Measurements from ENCODE around the gene MAP2K6.

MAP2K6 gene

DNA sequence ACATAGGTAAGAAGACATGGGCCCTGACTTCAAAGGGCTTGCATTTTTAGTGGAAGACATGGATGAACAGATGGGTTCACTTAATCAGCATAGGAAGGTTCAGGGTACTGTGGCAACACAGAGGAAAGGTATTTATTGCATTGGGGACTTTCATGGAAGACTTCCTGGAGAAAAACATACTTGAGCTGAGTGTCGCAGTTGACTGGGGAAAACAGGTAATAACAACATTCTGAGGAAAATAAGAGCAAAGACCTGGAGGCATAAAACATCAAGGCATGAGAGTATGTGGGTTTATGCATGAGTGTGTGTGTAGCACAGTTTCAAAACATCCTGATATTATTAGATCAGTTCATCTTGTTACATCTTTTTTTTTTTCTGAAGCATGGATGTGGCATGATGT lies 82.7 kb downstream of the MAP2K6 start:
- no peak for DNase-seq

GRCh38 chr17:69499318-69499717 lies 84.8 kb downstream of the MAP2K6 start:
- no peak for DNase-seq

GRCh38 chr17:69500911-69501429 lies 86.5 kb downstream of the MAP2K6 start:
- DNase-seq: no peak

DNA sequence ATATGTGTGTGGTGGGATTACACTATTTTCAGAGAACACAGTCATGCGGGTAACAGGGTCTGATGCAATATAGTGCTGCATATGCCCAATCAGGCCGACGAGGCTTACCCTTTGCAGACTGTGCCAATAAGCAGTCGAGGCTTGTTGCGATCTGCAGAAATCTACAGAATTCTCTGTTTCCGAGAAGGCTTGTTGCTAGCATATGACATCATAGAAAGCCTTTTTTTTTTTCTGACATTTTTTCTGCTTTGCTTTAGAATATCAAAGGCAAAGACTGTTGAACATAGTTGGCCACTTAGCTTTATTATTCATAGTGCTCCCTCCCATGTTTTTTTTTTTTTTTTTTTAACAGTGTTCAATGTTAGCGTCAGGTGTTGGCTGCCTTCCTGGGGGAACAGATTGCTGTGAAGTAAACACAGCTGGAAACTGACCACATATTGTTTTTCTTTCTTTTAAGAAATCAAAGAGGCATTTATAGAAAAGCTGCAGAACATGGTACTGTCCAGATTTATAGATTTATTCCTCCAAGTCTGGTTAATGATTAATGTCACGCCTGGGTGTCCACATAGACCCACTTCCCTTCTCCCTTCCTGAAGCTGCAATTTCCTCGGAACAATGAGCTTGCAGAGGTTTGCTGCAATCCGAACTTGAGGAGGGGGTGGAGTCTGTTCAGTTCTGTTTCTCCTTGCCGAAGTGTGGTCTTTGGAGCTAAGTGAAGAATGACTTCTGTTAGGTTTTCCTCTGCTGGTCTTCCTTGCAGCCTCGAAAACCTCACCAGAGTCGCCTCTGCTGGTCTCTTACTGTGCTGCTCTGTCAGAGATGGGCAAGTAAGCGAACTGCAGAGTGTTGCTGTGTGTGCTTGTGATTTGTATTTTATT lies 87.3 kb downstream of the MAP2K6 start:
- DNase-seq: no peak

GRCh38 chr17:69503711-69504110 lies 89.2 kb downstream of the MAP2K6 start:
- no peak for DNase-seq

GRCh38 chr17:69505740-69506139 lies 91.2 kb downstream of the MAP2K6 start:
- no peak for DNase-seq

- DNase-seq: no peak
These were observed 92.0 kb downstream of the MAP2K6 start for GRCh38 chr17:69506489-69506888.

DNA sequence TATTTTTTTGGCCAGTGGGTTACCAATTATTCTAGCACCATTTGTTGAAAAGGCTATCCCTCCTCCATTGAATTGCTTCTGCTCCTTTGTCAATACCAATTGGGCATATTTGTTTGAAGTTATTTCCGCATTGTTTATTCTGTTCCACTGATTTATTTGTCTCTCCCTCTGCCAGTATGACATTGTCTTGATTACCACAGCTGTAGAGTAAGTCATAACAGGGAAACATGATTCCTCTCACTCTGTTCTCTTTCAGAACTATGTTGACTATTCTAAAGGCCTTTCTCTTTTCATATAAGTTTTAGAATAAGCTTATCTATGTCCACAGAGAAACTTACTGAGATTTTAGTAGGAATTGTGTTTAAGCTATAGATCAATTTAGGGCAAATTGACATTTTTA lies 94.3 kb downstream of the MAP2K6 start:
- no peak for DNase-seq

DNA sequence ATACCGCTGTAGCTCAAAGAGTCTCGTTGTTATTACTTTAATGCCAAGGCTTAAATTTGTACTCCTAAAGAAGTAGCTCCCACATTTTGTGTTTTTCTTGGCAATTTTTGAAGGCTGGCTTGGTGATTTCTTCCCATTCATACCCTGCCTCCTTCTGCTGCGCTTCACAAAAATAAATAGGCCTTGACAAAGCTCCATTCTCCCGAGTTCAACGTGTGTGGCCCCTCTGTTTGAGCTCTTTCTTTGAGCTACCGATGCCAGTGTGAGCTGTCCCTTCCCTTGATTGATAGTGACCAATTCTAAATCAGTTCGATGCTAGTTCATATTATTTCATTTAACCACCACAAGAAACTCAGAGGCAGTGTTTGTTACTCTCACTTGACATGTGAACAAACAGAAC lies 96.8 kb downstream of the MAP2K6 start:
- DNase-seq: no peak

DNA sequence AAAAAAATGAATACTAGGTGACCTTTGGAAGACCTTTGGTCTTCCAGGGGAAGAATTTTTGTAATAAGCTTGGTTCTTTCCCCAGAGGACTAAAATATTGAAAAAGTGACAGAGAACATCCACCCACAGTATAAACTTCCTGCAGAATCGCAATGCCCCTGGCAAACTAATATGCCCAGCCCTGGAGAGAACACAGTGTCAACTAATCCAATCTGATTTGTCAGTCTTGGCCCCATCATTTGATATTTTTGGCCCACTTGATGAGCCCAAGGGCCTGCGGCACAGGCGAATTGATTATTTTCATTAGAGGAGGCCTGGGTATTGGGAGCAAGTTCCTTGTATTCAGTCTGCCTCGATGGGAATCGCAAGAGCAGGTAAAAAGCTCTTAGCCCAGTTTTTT lies 98.4 kb downstream of the MAP2K6 start:
- DNase-seq: no peak

- no peak for DNase-seq
These were observed 101.7 kb downstream of the MAP2K6 start for GRCh38 chr17:69516225-69516624.

- no peak for DNase-seq
These were observed 102.4 kb downstream of the MAP2K6 start for GRCh38 chr17:69516911-69517310.

GRCh38 chr17:69518951-69519350 lies 104.5 kb downstream of the MAP2K6 start:
- DNase-seq: no peak

DNA sequence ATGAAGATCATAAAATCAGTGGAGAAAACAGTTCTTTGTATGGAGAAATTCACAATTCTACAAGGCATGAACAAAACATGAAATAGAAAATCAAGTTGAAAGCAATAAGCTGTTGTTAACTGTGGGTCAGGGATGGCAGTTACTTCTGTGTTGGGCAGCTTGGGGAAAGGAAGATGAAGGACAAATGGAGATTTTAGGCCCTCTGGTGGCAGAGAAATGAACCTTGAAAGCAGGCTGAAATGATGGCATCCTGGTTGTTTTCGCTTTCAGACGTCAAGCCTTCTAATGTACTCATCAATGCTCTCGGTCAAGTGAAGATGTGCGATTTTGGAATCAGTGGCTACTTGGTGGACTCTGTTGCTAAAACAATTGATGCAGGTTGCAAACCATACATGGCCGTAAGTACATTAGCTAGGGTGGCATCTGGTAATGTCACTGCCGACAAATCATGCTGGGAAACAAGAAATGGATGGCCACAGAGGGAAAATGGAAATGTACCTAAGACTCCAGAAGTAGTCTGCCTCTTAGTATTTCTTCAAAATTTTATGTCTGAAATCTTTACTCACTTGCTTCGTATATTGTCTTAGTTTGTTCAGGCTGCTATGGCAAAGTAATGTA lies 108.9 kb downstream of the MAP2K6 start:
- DNase-seq: peak in 2 of 6 experiments; percentile 9 to 15

GRCh38 chr17:69524854-69525253 lies 110.4 kb downstream of the MAP2K6 start:
- no peak for DNase-seq

GRCh38 chr17:69525920-69526841 lies 111.7 kb downstream of the MAP2K6 start:
- no peak for DNase-seq

DNA sequence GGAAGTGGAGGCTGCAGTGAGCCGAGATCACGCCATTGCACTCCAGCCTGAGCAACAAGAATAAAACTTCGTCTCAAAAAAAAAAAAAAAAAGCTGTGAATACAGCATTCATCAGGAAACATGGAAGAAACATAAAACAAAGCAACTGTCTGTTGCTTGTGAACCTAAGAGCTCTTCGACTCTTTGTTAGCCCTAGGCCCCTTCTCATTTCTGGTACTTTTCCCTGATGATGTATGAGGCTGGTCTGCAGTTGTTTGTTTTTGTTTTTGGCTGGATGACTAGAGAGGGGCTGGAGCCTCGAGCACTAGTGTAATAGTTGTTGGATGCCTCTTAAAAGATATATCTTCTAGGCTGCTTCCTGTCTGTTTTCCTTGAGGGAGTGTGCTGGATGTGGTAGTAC lies 113.5 kb downstream of the MAP2K6 start:
- no peak for DNase-seq

DNA sequence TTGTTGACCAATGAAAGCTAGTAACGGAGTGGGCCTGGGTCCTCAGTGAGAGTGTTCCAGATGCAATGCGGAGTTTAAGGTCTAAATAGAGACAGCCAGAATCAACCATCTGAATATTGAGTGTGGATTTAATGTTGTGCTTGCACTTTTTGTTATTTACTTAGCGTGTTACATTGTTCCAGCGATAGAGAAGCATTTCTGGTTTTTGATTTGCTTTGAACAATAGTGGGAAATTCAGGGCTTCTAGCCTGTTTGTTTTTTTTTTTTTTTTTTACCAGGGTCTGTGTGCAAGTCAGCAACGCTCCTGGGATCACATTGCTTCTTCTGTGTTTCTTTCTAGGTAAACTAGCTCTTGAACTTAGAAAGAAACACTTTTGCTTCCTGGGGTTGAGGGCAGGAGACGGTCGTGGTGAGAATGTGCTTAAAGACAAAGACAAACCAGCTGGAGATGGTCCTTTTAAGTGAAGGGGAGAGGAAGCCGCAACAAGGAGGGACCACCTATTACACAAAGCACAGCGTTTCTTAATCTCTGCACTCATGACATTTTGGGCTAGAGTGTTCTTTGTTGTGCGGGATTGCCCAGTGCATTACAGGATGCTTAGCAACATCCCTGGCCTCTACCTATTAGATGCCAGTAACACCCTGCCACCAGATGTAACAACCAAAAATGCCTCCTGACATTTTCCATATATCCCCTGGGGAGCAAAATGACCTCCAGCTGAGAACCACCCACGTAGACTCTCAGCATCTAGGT lies 119.2 kb downstream of the MAP2K6 start:
- no peak for DNase-seq

- no peak for DNase-seq
These were observed 119.7 kb downstream of the MAP2K6 start for GRCh38 chr17:69534235-69534621.

- no peak for DNase-seq
These were observed 120.6 kb downstream of the MAP2K6 start for GRCh38 chr17:69535016-69535570.

- no peak for DNase-seq
These were observed 124.3 kb downstream of the MAP2K6 start for GRCh38 chr17:69538795-69539194.

DNA sequence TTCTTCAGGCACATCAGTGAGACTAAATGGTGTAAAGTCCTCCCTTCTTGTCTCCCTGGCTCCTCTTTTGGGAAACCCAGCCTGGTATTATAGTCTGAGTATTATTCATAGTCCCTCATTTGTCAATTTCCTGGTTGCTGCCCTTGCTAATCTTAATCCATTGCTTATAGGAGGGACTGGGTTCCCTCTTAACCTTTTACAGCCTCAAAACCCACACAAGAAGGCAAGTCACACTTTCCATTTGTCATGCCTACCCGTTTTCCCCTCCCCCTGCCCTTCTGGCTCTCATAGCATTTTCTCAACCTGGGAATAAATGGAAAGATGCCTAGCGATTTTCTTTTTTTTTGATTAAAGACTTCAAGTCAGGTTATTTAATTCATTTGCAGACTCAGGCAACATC lies 124.8 kb downstream of the MAP2K6 start:
- no peak for DNase-seq

All from stimulated activated naive CD4-positive, alpha-beta T cell (primary cell).